ENCODE measurements around the gene CSNK1G2. TPM values are rescaled to one million over a fixed set of nuclear protein-coding genes. Genes with fewer than 3 reads are reported as not detected.

CSNK1G2 gene
- total RNA-seq, 4 donors from 2014 or later = 37.9 to 42.9 (median 38.1) TPM

DNA sequence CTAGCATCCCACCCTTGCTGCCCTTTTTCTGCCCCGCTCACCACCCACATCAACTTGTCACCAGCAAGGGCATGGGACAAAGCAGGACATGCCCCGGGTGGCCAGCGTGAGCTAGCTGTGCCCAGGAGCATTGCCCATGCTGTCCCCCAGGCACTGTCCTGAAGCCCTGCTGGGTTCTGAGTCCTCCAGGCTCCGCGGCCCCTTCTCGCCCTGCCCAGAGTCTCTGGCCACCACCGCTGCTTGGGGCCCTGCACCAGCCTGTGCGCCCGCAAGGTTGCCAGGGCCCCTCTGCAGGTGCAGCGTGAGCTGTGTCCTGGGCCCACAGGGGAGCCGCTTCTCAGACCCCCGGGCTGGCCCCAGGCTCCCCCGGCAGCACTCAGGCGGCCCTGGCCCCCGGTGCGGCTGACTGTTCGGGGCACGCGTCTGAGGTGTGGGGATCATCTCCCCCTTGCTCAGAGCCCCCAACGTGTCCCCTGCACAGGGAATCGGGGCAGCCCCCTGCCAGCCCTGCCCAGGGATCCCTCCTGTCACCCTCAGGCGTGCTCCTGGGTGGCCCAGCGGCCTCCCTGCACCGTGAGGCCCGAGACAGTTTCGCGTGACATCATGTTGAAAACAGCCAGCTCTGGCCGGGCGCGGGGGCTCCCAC is 4.1 kb downstream of the CSNK1G2 start:
- ATAC-seq (no peak), DNase-seq (no peak)
- no peak overlapping the region for H3K4me3 ChIP-seq
- H3K36me3 ChIP-seq = no peaks in the 10 kb centered on the region
- in situ Hi-C loops (cut with MboI; ENCODE audit: low sequenced_read_pairs in 4 of 4) (no loop called here), intact Hi-C loops (cut with DNase I; ENCODE audit: low total_unique reads) (no loop called here)
- H3K4me1 ChIP-seq = peaks cover 14 to 25% of the 10 kb centered on the region in 2 donors
- H3K9me3 ChIP-seq = no peaks in the 10 kb centered on the region
- H3K27me3 ChIP-seq = no peaks in the 10 kb centered on the region
- H3K27ac ChIP-seq = no peak overlapping the region
- TF ChIP-seq, protein P1, sequence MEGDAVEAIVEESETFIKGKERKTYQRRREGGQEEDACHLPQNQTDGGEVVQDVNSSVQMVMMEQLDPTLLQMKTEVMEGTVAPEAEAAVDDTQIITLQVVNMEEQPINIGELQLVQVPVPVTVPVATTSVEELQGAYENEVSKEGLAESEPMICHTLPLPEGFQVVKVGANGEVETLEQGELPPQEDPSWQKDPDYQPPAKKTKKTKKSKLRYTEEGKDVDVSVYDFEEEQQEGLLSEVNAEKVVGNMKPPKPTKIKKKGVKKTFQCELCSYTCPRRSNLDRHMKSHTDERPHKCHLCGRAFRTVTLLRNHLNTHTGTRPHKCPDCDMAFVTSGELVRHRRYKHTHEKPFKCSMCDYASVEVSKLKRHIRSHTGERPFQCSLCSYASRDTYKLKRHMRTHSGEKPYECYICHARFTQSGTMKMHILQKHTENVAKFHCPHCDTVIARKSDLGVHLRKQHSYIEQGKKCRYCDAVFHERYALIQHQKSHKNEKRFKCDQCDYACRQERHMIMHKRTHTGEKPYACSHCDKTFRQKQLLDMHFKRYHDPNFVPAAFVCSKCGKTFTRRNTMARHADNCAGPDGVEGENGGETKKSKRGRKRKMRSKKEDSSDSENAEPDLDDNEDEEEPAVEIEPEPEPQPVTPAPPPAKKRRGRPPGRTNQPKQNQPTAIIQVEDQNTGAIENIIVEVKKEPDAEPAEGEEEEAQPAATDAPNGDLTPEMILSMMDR (IDR thresholded peaks at IDR 0.05 in 4 of 5, conservative IDR thresholded peaks at IDR 0.05 in 1 of 5) = no peak
- TF ChIP-seq POLR2A (IDR thresholded peaks at IDR 0.05) = no peak

DNA sequence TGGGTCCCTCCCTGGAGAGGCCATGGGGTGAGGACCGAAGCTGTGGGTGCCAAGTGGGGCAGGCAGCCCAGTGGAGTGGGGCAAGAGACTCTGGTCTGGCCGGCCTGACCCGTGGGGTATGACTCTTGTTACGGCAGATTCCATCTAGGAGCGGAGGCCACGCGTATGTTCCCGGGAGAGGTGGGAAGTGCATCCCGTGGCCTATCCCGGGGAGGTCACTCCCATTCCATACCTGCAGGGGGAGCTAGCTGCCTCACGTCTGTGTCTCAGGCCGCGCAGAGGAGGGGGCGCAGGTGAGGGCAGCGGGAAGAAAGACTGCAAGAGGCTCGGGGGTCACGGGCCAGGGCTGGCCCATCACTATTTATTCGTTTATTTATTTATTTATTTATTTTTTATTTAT is 4.9 kb downstream of the CSNK1G2 start:
- H3K27ac ChIP-seq = no peak overlapping the region
- no peaks in the 10 kb centered on the region for H3K36me3 ChIP-seq
- in situ Hi-C loops (cut with MboI; ENCODE audit: low sequenced_read_pairs in 4 of 4) (no loop called here), intact Hi-C loops (cut with DNase I; ENCODE audit: low total_unique reads) (no loop called here)
- TF ChIP-seq, protein P1 (IDR thresholded peaks at IDR 0.05 in 4 of 5, conservative IDR thresholded peaks at IDR 0.05 in 1 of 5) = peak; percentile 10 to 66 (median 39)
- no peak for TF ChIP-seq POLR2A (IDR thresholded peaks at IDR 0.05)
- peaks cover 11 to 24% of the 10 kb centered on the region in 2 donors for H3K4me1 ChIP-seq
- H3K27me3 ChIP-seq = no peaks in the 10 kb centered on the region
- no peak overlapping the region for H3K4me3 ChIP-seq
- DNase-seq (peak in 1 of 2 donors; percentile 28), ATAC-seq (no peak)
- no peaks in the 10 kb centered on the region for H3K9me3 ChIP-seq

DNA sequence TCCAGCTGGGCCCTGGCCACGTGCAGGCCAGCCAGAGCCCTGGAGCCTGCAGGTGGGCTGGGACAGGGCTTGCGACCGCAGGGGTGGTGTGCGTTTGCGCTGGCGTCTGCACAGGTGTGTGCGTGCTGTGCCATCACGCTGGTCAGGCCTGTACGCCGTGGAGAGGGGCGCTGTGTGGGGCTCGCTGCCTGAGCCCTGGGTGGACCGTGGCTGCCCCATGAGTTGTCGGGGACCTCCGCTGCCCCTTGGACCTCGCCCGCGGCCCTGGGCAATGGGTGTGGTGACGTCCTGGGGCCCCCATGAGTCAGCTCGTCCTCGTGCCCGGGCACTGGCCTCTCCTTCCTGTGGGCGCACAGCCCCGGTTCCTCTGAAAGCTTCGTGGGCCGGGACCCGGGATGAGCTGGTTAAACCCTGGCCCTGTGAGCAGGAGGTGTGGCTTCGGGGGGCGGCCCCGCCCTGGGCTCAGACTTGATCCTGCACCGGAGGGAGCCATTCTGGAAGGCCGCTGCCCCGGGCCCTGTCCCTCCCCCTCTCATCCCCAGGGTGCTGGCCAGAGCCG is 6.8 kb downstream of the CSNK1G2 start:
- in situ Hi-C loops (cut with MboI; ENCODE audit: low sequenced_read_pairs in 4 of 4) (no loop called here), intact Hi-C loops (cut with DNase I; ENCODE audit: low total_unique reads) (no loop called here)
- no peak overlapping the region for H3K27ac ChIP-seq
- H3K4me3 ChIP-seq = no peak overlapping the region
- H3K36me3 ChIP-seq = no peaks in the 10 kb centered on the region
- DNase-seq = no peak
- TF ChIP-seq POLR2A (IDR thresholded peaks at IDR 0.05) = no peak
- TF ChIP-seq, protein P1 (IDR thresholded peaks at IDR 0.05 in 4 of 5, conservative IDR thresholded peaks at IDR 0.05 in 1 of 5) = no peak
- no peaks in the 10 kb centered on the region for H3K27me3 ChIP-seq
- H3K4me1 ChIP-seq = peaks cover 7 to 14% of the 10 kb centered on the region in 2 donors
- H3K9me3 ChIP-seq = no peaks in the 10 kb centered on the region
- no peak for ATAC-seq

DNA sequence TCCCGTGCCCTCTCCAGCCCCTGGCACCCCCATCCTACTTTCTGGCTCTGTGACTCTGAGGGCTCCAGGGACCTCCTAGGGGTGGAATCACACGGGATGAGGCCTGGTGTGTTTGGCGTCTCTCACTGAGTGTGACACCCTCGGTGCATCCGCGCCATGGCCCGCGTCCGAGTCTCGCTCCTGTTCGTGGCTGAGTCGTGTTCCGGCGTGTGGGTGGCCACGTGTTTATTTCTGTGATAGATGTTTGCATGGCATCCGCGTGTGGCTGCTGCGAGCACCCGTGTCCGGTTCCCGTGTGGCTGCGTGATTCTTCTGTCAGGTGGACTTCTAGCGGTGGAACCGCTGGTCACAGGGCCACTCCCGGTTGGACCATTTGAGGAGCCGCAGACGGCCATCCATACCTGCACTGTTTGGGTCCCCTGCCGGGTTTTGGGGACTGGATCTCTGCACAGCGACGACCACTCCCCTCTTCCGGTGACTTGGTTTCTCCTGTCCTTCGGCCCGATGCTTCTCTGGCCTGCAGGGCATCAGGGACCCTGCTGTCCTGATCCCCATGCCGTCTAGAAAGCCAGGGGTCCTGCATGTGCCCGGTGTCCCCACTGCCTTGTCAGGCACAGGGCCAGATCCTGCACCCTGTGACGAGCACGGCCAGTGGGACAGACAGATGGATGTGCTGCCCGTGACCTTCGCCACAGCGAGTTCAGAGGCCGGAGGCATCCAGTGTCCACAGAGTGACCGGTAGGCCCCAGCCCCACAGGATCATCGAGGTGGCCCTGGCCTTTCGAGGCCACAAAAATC is 8.5 kb downstream of the CSNK1G2 start:
- in situ Hi-C loops (cut with MboI; ENCODE audit: low sequenced_read_pairs in 4 of 4) = no loop called here
- H3K27me3 ChIP-seq = no peaks in the 10 kb centered on the region
- no peak for DNase-seq
- H3K27ac ChIP-seq = no peak overlapping the region
- ATAC-seq = no peak
- no peak for TF ChIP-seq POLR2A (IDR thresholded peaks at IDR 0.05)
- TF ChIP-seq, protein P1 (IDR thresholded peaks at IDR 0.05 in 4 of 5, conservative IDR thresholded peaks at IDR 0.05 in 1 of 5) = no peak
- intact Hi-C loops (cut with DNase I; ENCODE audit: low total_unique reads) = no loop called here
- H3K4me1 ChIP-seq = no peaks in the 10 kb centered on the region
- no peaks in the 10 kb centered on the region for H3K9me3 ChIP-seq
- H3K4me3 ChIP-seq = no peak overlapping the region
- H3K36me3 ChIP-seq = no peaks in the 10 kb centered on the region

Data from gastrocnemius medialis (tissue), 4 donors.